Measurements from ENCODE around the gene FOXJ1.
"Not testable (repeated sequence)": the region's sequence is repeated elsewhere in the genome, so short reads cannot be mapped to it uniquely, and the experiment has no call there.

The FOXJ1 gene

DNA sequence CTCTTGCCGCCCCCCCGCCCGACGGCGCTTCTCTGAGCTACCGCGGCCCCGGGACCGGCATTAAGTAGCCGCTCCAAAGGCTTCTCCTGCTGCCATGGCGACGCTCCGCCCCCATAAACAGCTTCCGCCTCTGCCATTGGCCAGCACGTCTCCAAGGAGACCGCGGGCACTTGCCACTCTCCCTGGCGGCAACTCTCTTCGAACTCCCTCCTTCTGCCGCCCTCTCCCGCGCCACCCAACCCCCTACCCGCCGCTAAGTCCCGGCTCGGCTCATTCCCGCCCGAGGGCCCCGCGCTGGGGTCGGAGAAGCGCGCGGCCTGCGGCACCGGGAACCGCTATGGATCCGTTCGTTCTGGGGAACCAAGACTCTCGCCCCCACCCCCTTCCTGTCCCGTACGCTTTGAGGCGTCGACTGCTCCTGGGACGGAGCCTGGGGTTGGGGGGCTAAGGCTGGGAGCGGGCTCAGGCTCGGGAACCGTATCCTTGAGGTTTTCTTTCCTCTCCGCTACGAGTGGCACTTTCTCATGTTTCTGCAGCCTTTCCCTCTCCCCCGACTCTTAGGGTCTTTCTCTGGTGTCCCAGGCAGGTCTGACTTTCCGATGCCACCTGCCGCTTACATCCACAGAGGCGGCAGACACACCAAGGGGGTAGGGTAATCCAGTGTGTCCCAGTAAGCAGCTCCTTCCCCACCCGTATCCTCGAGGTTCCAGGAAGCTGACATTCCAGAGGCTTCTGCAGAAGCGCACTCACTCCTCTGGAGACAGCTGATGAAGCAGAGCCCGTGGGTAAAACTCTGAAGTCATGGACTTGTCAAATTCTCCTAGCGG is at the start of gene FOXJ1:
TSS of gene FOXJ1 (minus strand) at position 34 of the 827 bp plus-strand sequence. CDS start 850 bp downstream, outside the sequence.
- peak; percentile 84 to 86 for DNase-seq (ENCODE audit: low read depth in 2 of 2)

GRCh38 chr17:76189741-76190140 is 48.7 kb upstream of the FOXJ1 start:
- DNase-seq (ENCODE audit: low read depth in 2 of 2) = no peak

DNA sequence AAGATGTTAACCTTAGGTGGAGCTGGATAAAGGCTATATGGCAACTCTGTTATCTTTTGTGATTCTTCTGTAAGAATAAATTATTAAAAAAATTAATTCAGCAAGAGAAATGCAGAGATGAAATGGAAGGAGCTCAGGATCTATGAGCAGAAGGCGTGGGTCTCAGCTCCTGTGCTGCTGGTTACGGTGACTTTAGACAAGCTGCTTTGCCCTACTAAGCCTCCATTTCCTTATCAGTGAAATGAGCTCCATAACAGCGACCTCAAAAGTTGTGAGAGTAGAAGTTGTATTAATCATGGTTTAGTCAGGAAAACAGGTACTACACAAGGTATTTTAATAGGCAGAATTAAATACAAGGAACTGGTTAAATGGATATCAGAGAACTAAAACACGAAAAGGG is 48.2 kb upstream of the FOXJ1 start:
- DNase-seq (ENCODE audit: low read depth in 2 of 2) = no peak

DNA sequence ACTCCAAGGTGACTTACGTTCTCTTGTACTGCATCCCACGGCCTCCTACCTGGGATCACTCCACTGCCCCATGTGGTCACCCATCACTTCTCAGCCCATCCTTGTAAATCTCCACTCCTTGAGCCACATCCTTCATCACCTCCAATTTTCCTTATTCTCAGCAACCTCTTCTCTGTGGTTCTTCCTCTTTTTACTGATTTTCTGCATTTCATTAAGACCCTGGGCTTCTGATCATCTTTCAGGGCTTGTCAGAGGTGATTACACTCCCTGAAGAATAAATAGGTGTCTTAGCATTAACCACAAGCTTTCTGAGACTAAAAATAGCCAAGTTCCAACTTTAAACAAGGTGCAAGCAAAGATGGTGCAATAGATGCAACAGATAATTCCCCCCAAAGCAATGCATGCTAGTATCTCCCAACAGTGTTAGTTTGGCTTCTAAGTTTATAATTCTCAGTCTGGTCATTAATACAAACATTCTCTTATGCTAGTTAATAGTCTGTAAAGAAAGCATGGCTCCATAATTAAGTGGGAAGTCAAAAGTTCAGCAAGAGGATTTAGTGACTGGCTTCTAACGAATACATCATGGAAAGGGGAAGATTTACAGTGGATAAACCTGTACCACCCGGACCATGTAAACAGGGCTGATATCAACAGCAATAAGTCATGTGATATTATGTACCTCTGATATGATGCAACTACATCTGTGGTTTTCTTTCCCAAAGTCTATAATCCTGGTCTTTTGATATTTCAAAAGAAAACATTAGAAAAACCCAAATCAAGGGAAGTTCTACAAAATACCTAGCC is 47.4 kb upstream of the FOXJ1 start:
- DNase-seq (ENCODE audit: low read depth in 2 of 2) = no peak

DNA sequence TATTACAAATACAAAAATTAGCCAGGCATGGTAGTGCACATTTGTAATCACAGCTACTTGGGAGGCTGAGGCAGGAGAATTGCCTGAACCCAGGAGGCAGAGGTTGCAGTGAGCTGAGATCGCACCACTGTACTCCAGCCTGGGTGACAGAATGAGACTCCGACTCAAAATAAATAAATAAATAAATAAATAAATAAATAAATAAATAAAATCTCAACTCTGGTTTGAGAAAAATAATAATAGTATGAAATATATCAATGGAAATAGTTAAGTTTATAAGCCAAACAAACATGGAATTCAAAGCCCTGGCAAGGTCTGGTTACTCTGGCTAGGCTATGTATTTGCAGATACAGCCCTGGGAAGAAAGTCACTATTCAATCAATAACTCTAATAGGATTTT is 45.7 kb upstream of the FOXJ1 start:
- DNase-seq (ENCODE audit: low read depth in 2 of 2) = not testable (repeated sequence)

DNA sequence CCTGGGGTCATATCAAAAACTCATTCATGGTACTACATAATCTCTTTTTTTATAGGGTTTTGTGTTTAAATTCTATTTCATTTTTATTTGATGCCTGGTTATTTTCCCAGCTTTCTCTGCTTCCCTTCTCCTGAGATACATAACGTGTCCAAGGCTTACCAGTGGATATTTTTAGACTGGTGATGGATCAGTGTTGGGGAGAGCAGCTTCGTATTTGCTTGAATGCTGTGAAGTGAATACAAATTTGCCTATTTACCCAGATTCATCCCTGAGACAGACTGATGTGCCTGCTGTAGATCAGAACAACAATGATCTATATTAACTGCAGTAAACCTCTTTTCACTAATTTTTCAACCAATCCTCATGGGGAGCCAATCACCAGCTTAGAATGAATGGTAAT is 43.2 kb upstream of the FOXJ1 start:
- DNase-seq (ENCODE audit: low read depth in 2 of 2) = no peak

- DNase-seq (ENCODE audit: low read depth in 2 of 2) = peak; percentile 84 to 95
These were observed 41.1 kb upstream of the FOXJ1 start for GRCh38 chr17:76182016-76182764.

DNA sequence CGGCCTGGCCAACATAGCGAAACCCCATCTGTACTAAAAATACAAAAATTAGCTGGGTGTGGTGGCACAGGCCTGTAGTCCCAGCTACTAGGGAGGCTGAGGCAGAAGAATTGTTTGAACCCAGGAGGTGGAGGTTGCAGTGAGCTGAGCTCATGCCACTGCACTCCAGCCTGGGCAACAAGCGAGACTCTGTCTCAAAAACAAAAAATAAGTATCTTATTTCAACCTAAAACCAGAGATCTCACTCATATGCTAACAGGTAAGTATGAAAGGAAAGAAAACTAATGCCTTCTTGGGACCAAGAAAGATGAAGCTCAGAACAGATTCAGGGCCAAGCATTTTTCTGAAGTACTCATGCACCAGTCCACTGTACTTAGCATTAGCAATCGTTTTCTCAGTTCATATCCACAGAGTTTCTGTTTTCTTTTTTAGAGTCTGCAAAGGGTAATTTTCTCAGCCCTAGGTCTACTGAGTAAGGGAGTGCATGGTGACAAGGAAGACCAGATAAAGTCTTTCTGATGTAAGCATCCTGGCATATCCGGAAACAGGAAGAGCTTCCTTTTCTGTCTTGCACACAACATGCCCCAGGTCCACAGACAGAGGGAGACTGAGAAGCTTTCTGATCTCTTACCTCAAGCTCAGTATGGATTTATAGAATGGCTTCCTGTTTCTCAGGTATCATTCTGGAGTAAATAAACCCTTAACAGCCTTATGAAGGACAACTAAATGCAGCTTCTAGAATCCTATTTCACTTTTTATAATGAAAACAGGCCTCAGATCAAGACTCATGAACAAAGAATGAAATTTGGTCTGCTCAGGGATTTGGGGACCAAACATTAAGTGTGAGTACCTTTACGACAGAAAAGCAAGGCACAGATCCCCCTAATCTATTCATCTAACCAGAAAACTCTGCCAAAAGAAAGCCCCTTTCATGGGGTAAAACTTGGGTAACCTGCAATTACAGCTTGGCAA is 38.7 kb upstream of the FOXJ1 start:
- DNase-seq (ENCODE audit: low read depth in 2 of 2) = no peak

- no peak for DNase-seq (ENCODE audit: low read depth in 2 of 2)
These were observed 37.1 kb upstream of the FOXJ1 start for GRCh38 chr17:76178124-76178523.

- no peak for DNase-seq (ENCODE audit: low read depth in 2 of 2)
These were observed 35.9 kb upstream of the FOXJ1 start for GRCh38 chr17:76176701-76177574.

- no peak for DNase-seq (ENCODE audit: low read depth in 2 of 2)
These were observed 33.0 kb upstream of the FOXJ1 start for GRCh38 chr17:76174037-76174436.

DNA sequence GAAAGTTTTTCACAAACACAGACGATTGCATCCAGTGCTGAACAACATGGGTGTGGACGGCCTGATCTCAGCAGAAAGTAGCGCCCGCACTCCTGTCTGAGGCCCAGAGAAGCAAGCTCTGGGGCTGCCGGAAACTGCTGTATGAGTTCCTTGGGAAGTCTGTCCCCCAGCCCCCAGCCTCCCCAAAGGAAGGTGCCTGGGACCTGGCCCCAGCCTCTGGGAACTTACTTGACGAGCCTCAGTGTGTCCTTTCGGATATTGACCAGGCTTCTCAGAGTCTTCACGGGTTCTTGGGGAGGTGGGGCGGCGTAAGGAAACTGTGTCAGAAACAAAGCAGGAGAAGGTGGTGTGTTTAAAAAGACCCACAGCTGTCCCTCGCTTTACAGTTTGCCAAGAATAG is 32.4 kb upstream of the FOXJ1 start:
- no peak for DNase-seq (ENCODE audit: low read depth in 2 of 2)

- DNase-seq (ENCODE audit: low read depth in 2 of 2) = no peak
These were observed 30.7 kb upstream of the FOXJ1 start for GRCh38 chr17:76171706-76172105.

- DNase-seq (ENCODE audit: low read depth in 2 of 2) = no peak
These were observed 29.1 kb upstream of the FOXJ1 start for GRCh38 chr17:76170114-76170513.

- DNase-seq (ENCODE audit: low read depth in 2 of 2) = no peak
These were observed 25.9 kb upstream of the FOXJ1 start for GRCh38 chr17:76166906-76167305.

GRCh38 chr17:76166168-76166567 is 25.1 kb upstream of the FOXJ1 start:
- no peak for DNase-seq (ENCODE audit: low read depth in 2 of 2)

GRCh38 chr17:76164331-76164730 is 23.3 kb upstream of the FOXJ1 start:
- DNase-seq (ENCODE audit: low read depth in 2 of 2) = no peak

- DNase-seq (ENCODE audit: low read depth in 2 of 2) = no peak
These were observed 22.9 kb upstream of the FOXJ1 start for GRCh38 chr17:76163919-76164318.

DNA sequence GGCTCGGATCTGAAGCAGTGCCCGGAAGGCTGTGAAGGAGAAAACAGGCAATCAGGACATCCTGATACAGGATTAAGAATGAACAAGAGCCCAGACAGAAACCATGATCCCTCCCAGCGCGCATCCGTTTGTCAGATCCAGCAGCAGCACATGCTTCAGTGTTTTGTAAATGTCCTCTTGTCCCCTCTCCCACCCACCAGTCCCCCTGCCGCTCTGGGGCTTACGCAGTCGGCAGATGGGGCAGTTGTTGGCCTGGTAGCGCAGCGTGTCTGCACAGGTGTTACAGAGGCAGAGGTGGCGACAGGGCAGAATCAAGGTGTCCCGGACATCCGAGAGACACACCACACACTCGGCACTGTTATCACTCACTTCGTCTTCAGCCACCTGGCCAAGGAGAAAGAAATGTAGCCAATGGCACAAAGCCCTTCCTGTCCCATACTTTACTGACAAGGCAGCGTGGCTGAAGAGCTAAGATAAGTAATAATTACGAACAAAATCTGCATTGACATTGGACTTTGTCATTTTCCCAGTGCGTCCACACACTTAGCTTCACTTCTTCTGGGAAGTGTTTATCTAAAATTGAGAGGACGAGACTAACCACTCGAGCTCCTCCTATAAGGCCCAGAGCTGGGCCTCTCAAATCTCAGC is 20.7 kb upstream of the FOXJ1 start:
- DNase-seq (ENCODE audit: low read depth in 2 of 2) = no peak

Data from stimulated activated CD8-positive, alpha-beta memory T cell treated with anti-CD3 and anti-CD28 coated beads, Interleukin-2, amount 100 ng/mL, for 48 hours (primary cell).